Astrocyte (in vitro differentiated cells and primary cell): ENCODE data around the gene PFDN6. TPM values are rescaled to one million over a fixed set of nuclear protein-coding genes. Genes with fewer than 3 reads are reported as not detected.

Experiments used
- DNase-seq: peaks from one replicate; pipeline ENCODE4 v3.0.0-alpha.2; 2010; ENCODE audit warnings: low read depth
- FAIRE-seq: peaks from 2 replicates; lab custom pipeline; 2011; peaks lifted over from hg19 to GRCh38; lab: Jason Lieb, UNC
- H2AFZ ChIP-seq: 2 replicates; pipeline ENCODE4 v1.6.0; 2012; ENCODE audit warnings: low read depth, low read length, inconsistent platforms
- H3K27ac ChIP-seq: 2 replicates; pipeline ENCODE4 v1.5.1; 2011; ENCODE audit warnings: low read depth, low read length, inconsistent platforms
- H3K27me3 ChIP-seq: 2 replicates; pipeline ENCODE4 v1.6.0; 2011; ENCODE audit warnings: low read length, inconsistent platforms; ENCODE audit not compliant: insufficient read depth
- H3K36me3 ChIP-seq: 2 replicates; pipeline ENCODE4 v1.5.1; 2011; ENCODE audit warnings: low read length, inconsistent platforms; ENCODE audit not compliant: insufficient read depth
- H3K4me1 ChIP-seq: 2 replicates; pipeline ENCODE4 v1.5.1; 2011; ENCODE audit warnings: low read length, inconsistent platforms; ENCODE audit not compliant: insufficient read depth
- H3K4me2 ChIP-seq: 2 replicates; pipeline ENCODE4 v1.6.0; 2012; ENCODE audit warnings: low read length, inconsistent platforms
- H3K4me3 ChIP-seq: 2 replicates; pipeline ENCODE4 v1.5.1; 2011; ENCODE audit warnings: low read depth, mild to moderate bottlenecking, low read length, inconsistent platforms; ENCODE audit not compliant: insufficient read depth
- H3K79me2 ChIP-seq: 2 replicates; pipeline ENCODE4 v1.6.0; 2012; ENCODE audit warnings: mild to moderate bottlenecking, low read length, inconsistent platforms; ENCODE audit not compliant: insufficient read depth
- H3K9ac ChIP-seq: 2 replicates; pipeline ENCODE4 v1.6.0; 2012; ENCODE audit warnings: mild to moderate bottlenecking, low read length, inconsistent platforms
- H3K9me3 ChIP-seq: 2 replicates; pipeline ENCODE4 v1.5.1; 2012; ENCODE audit warnings: low read depth, mild to moderate bottlenecking, low read length, inconsistent platforms; ENCODE audit not compliant: insufficient read depth
- H4K20me1 ChIP-seq: 2 replicates; pipeline ENCODE4 v1.6.0; 2012; ENCODE audit warnings: low read length, inconsistent platforms; ENCODE audit not compliant: insufficient read depth
- H3K27ac Mint-ChIP-seq: one replicate; pipeline ENCODE4 v1.8.0; 2021; ENCODE audit warnings: mild to moderate bottlenecking, mixed read lengths; ENCODE audit not compliant: unreplicated experiment
- H3K27me3 Mint-ChIP-seq: one replicate; pipeline ENCODE4 v1.8.0; 2021; ENCODE audit warnings: low read depth, mixed read lengths; ENCODE audit not compliant: unreplicated experiment
- H3K36me3 Mint-ChIP-seq: one replicate; pipeline ENCODE4 v1.8.0; 2021; ENCODE audit warnings: low read depth, mixed read lengths; ENCODE audit not compliant: unreplicated experiment
- H3K4me1 Mint-ChIP-seq: one replicate; pipeline ENCODE4 v1.8.0; 2021; ENCODE audit warnings: low read depth, mixed read lengths; ENCODE audit not compliant: unreplicated experiment
- H3K4me3 Mint-ChIP-seq: one replicate; pipeline ENCODE4 v1.8.0; 2021; ENCODE audit warnings: mild to moderate bottlenecking, moderate library complexity, mixed read lengths; ENCODE audit not compliant: unreplicated experiment
- H3K9me3 Mint-ChIP-seq: one replicate; pipeline ENCODE4 v1.8.0; 2021; ENCODE audit warnings: mild to moderate bottlenecking, mixed read lengths; ENCODE audit not compliant: unreplicated experiment
- CTCF ChIP-seq: IDR thresholded peaks from 2 replicates; pipeline ENCODE4 v1.5.1; 2011; ENCODE audit warnings: low read depth, mild to moderate bottlenecking, inconsistent platforms, low read length, moderate library complexity; ENCODE audit not compliant: insufficient read depth
- EZH2 ChIP-seq: IDR thresholded peaks from 2 replicates; pipeline ENCODE4 v1.6.1; 2012; ENCODE audit warnings: mild to moderate bottlenecking, low read length, inconsistent platforms; ENCODE audit not compliant: insufficient read depth
- total RNA-seq: library from RNA; stranded (reverse); gene quantifications from 2 replicates; pipeline ENCODE4 v1.2.1, GENCODE V29; 2021

The PFDN6 gene
- total RNA-seq, 1 donor from 2014 or later: 56.7 TPM

- Histone ChIP-seq H3K9me3 (no peaks in the 10 kb centered on the region), H3K27ac (peak overlapping the region; percentile 87), H3K27me3 (no peaks in the 10 kb centered on the region), H3K79me2 (peaks cover 25% of the 10 kb centered on the region), H3K36me3 (no peaks in the 10 kb centered on the region), H3K4me1 (peaks cover 8% of the 10 kb centered on the region), H3K9ac (peak overlapping the region; percentile 92), H4K20me1 (peaks cover 19% of the 10 kb centered on the region), H3K4me2 (peak overlapping the region; percentile 99), H3K4me3 (peak overlapping the region; percentile 80), H2AFZ (peak overlapping the region; percentile 50)
- FAIRE-seq (no peak), DNase-seq (peak; percentile 68)
- Mint-ChIP-seq H3K36me3 (peaks cover 9% of the 10 kb centered on the region), H3K27ac (peak overlapping the region; percentile 98), H3K9me3 (no peaks in the 10 kb centered on the region), H3K4me1 (peaks cover 7% of the 10 kb centered on the region), H3K27me3 (no peaks in the 10 kb centered on the region), H3K4me3 (peak overlapping the region; percentile 97)
- TF ChIP-seq CTCF (no peak), EZH2 (no peak)
These were observed 8.8 kb downstream of the PFDN6 start for GRCh38 chr6:33297956-33298772.

- H3K27ac Mint-ChIP-seq: peak within 1 kb of the TSS; percentile 99
- H3K9me3 Mint-ChIP-seq: no peaks in the 10 kb centered on the region
- no peak for DNase-seq
- Histone ChIP-seq H3K9ac (peak within 1 kb of the TSS; percentile 92), H3K4me1 (peaks cover 8% of the 10 kb centered on the region), H3K79me2 (peaks cover 30% of the 10 kb centered on the region), H2AFZ (peak within 1 kb of the TSS; percentile 68), H3K4me3 (peak within 1 kb of the TSS; percentile 80), H3K36me3 (peaks cover 3% of the 10 kb centered on the region), H3K4me2 (peak within 1 kb of the TSS; percentile 99), H3K27ac (peak within 1 kb of the TSS; percentile 87), H3K27me3 (no peaks in the 10 kb centered on the region), H4K20me1 (peaks cover 25% of the 10 kb centered on the region), H3K9me3 (no peaks in the 10 kb centered on the region)
- TF ChIP-seq EZH2 (no peak), CTCF (no peak)
- H3K36me3 Mint-ChIP-seq: peaks cover 12% of the 10 kb centered on the region
- H3K4me1 Mint-ChIP-seq: peaks cover 7% of the 10 kb centered on the region
- peak within 1 kb of the TSS; percentile 97 for H3K4me3 Mint-ChIP-seq
- no peak for FAIRE-seq
- H3K27me3 Mint-ChIP-seq: no peaks in the 10 kb centered on the region
These were observed 9.4 kb downstream of the PFDN6 start, which contains the start of gene RGL2 for GRCh38 chr6:33298773-33299236. TSS of gene RGL2 (minus strand) at chr6:33298942. CDS start at chr6:33298610, 332 bp downstream.
